Stimulated activated CD8-positive, alpha-beta memory T cell treated with anti-CD3 and anti-CD28 coated beads, Interleukin-15, amount 100 ng/mL, for 1 hour (primary cell): ENCODE measurements around the gene OR4C11.

Experiments
- DNase-seq: peaks from one replicate; pipeline ENCODE4 v3.0.0-alpha.2; 2020; ENCODE audit warnings: low read depth

OR4C11 gene, protein sequence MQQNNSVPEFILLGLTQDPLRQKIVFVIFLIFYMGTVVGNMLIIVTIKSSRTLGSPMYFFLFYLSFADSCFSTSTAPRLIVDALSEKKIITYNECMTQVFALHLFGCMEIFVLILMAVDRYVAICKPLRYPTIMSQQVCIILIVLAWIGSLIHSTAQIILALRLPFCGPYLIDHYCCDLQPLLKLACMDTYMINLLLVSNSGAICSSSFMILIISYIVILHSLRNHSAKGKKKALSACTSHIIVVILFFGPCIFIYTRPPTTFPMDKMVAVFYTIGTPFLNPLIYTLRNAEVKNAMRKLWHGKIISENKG

DNA sequence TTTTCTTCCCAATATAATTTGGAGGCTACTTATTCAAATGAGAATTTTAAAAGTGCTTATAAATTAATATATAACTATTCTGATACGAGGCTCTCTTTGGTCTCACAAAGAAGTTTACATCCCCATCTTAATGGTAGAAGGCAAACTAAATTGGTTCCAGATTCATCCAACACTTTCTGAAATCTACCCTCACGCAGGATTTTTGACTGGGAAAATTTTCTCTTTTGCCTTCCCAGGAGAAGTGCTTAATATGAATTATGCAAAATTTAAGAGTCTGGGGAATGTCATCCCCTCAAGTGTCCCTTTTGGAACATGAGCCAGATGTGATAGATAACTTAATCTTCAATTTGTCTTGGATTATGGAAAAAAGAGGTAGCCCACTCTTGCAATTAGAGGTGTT lies at the start of gene OR4C11:
TSS of gene OR4C11 (minus strand) at position 101 of the 400 bp plus-strand sequence. CDS start 3,272 bp downstream, outside the sequence.
- DNase-seq: no peak

DNA sequence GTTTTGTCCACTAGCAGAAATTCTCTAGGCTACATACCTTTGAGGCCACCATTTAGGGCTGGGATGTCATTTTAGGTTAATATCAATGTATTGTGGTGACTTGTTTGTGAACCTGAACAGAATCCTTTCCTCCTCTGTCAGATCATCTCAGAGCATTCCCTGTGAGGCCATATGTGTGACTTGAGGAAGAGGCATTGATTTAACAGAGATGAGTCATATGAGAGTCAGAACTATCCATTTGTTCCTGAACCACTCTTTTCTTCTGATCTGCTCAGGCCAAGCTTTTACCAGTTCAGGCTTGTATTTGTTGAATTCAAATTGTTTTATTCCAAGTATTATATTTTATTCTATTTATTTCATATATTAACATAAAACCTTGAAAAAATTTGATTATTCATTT lies 47.7 kb upstream of the OR4C11 start:
- no peak for DNase-seq

DNA sequence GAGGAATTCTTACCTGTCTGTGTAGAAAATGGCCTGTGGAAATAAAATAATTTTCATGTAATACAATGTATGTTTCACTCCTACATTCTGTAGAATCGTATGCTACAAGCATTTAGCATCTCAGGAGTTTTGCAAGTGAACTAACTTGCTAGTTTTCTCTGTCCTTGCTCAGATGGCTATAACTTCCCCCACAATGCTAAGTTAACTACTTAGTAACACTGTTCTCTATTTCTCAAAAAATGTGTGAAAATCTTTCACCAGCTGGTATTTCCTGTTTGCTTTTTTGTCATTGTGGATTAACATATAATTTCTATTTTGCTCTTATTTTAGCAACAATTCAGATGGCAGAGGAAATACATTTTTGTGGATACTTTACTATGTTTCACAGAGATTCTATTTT lies 45.1 kb upstream of the OR4C11 start:
- no peak for DNase-seq

DNA sequence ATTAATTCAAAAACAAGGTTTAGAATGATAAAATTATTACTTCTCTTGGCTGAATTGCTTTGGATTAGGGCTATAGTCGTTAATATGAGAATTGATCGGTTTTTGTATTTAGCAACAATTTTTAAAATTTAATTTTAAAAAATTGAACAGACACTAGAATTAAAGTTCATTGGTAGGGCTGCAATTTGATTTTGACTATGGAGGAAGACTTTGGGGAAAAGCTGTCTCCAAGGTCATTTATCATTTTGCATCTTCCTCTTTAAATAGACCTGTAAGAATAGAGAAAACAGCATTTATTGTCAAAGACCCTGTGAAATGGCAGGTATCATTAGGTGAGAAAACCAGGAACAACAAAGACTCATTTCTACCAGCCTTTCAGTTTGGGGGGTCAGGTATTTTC lies 40.6 kb upstream of the OR4C11 start, which contains the start of gene OR4S2:
TSS of gene OR4S2 (plus strand) at position 301 of the 400 bp plus-strand sequence. CDS start 2,577 bp downstream, outside the sequence.
- no peak for DNase-seq

DNA sequence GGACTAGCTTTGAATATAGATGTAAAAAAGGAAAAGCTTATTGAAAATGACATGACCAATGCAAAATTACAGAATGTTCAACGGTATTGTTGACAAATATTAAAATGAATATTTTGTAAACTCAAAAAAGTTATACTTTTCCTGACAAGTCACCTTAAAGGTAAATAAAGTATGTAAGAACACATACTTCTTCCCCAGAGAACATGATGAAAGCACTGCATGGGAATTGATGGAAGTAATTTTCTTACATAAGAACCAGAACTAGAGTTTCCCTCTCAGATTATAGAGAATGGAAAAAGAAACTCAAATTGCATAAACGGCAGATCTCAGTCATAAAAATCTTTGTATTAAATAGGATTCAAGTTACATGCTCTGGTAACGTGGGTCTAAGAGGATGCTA lies 27.4 kb upstream of the OR4C11 start, which contains the start of gene OR4P4:
TSS of gene OR4P4 (plus strand) at position 301 of the 400 bp plus-strand sequence.
- DNase-seq: no peak

DNA sequence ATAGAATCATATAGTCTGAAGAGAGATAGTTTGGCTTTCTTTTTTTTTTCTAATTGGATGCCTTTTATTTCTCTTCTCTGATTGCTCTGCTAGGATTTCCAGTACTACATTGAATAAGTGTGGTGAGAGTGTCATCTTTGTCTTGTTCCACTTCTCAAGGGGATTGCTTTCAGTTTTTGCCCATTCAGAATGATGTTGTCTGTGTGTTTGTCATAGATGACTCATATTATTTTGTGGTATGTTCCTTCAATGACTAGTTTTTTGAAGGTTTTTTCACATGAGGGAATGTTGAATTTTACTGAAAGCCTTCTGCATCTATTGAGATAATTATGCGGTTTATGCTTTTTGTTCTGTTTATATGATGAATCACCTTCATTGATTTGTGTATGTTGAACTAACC lies 17.1 kb upstream of the OR4C11 start:
- no peak for DNase-seq

DNA sequence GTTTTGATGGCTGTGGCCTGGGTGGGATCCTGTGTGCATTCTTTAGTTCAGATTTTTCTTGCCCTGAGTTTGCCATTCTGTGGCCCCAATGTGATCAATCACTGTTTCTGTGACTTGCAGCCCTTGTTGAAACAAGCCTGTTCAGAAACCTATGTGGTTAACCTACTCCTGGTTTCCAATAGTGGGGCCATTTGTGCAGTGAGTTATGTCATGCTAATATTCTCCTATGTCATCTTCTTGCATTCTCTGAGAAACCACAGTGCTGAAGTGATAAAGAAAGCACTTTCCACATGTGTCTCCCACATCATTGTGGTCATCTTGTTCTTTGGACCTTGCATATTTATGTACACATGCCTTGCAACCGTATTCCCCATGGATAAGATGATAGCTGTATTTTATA lies 34.9 kb downstream of the OR4C11 start:
- DNase-seq: no peak

DNA sequence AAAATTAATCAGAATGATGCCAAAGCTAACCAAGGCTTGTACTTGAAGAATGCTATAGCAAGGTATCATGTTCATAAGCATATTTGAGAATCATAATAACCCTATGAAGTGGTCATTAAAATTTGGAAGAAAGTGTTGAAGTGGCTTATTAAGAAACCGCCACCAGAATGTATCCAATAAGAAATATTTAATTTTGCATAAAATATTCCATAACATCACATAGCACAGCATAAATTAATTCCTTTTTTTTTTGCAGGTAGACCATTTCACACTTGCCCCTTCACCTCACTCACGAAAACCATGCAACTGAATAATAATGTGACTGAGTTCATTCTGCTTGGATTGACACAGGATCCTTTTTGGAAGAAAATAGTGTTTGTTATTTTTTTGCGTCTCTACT lies 35.6 kb downstream of the OR4C11 start, which contains the start of gene OR4C16:
TSS of gene OR4C16 (plus strand) at position 301 of the 400 bp plus-strand sequence. CDS start at position 301, 0 bp downstream.
- DNase-seq: no peak

DNA sequence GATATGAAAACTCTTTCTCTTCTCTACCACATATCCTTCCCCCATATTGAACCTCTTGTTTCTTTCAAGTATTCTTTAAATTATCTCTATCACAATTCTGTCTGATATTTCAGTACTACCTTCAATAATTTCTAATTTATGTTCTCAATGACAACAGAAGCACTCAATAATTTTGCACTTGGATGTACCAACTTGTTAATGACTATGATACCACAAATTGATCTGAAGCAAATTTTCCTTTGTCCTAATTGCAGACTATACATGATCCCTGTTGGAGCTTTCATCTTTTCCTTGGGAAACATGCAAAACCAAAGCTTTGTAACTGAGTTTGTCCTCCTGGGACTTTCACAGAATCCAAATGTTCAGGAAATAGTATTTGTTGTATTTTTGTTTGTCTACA lies 53.3 kb downstream of the OR4C11 start, which contains the start of gene OR4C15:
TSS of gene OR4C15 (plus strand) at position 301 of the 400 bp plus-strand sequence. CDS start at position 301, 0 bp downstream.
- no peak for DNase-seq
